HepG2 (cell line): Measurements from ENCODE around the gene NFYB. TPM values are rescaled to one million over a fixed set of nuclear protein-coding genes. Genes with fewer than 3 reads are reported as not detected.
A peak's percentile ranks its signal among the peaks of the same experiment; 100 is the strongest.

Source experiments
- ATF4 ChIP-seq, 2 experiments: fragments of 450-650 bp in 1 of 2; sonication (generic) in 1 of 2; formaldehyde crosslinking; IDR thresholded peaks; 2 replicates each; pipeline versions ENCODE4 v1.5.0 to v1.8.0; 2020 to 2022; ENCODE audit warnings: mild to moderate bottlenecking in 1 of 2, missing genetic modification reagents in 1 of 2
- CTCF ChIP-seq: sonication (generic); formaldehyde crosslinking; IDR thresholded peaks from 2 replicates; pipeline ENCODE4 v1.5.0; 2020; ENCODE audit warnings: mild to moderate bottlenecking, missing genetic modification reagents, moderate library complexity
- DPF2 ChIP-seq: sonication (generic); formaldehyde crosslinking; IDR thresholded peaks from 2 replicates; pipeline ENCODE4 v1.4.0; 2020; ENCODE audit warnings: mild to moderate bottlenecking, low read depth, missing genetic modification reagents, borderline replicate concordance
- NR2F6 ChIP-seq, 2 experiments: IDR thresholded peaks; 2 replicates each; pipeline ENCODE4 v1.6.1; 2016; ENCODE audit warnings: antibody characterized with exemption in 1 of 2, mild to moderate bottlenecking in 1 of 2
- SCMH1 ChIP-seq: sonication (generic); formaldehyde crosslinking; IDR thresholded peaks from 2 replicates; pipeline ENCODE4 v1.9.0; 2021; ENCODE audit warnings: missing genetic modification reagents, mild to moderate bottlenecking, borderline replicate concordance
- SIX4 ChIP-seq: sonication (generic); formaldehyde crosslinking; IDR thresholded peaks from 2 replicates; pipeline ENCODE4 v1.4.0; 2020; ENCODE audit warnings: missing genetic modification reagents
- TAF1 ChIP-seq: sonication (generic); formaldehyde crosslinking; IDR thresholded peaks from 2 replicates; pipeline ENCODE4 v1.4.0; 2020; ENCODE audit warnings: missing genetic modification reagents
- TCF7L2 ChIP-seq: IDR thresholded peaks from 2 replicates; pipeline ENCODE4 v1.6.1; 2011; ENCODE audit warnings: mild to moderate bottlenecking, low read depth, low read length, moderate library complexity
- TFDP1 ChIP-seq: IDR thresholded peaks from 2 replicates; pipeline ENCODE4 v1.6.1; 2016; ENCODE audit warnings: missing compliant biosample characterization, missing genetic modification reagents, borderline replicate concordance
- THAP11 ChIP-seq: IDR thresholded peaks from 2 replicates; pipeline ENCODE4 v1.6.1; 2016; ENCODE audit warnings: missing biosample characterization, missing genetic modification reagents
- USF2 ChIP-seq, 2 experiments: sonication (generic) in 1 of 2; formaldehyde crosslinking in 1 of 2; IDR thresholded peaks; 2 replicates each; pipeline versions ENCODE4 v1.5.1 to v1.6.1; 2011 to 2020; ENCODE audit warnings: borderline replicate concordance in 1 of 2, low read depth in 1 of 2, low read length in 1 of 2, mild to moderate bottlenecking in 1 of 2, missing genetic modification reagents in 1 of 2, moderate library complexity in 1 of 2
- ZNF224 ChIP-seq: sonication (generic); formaldehyde crosslinking; IDR thresholded peaks from 2 replicates; pipeline ENCODE4 v1.5.0; 2020; ENCODE audit warnings: mild to moderate bottlenecking, missing genetic modification reagents
- ZNF33B ChIP-seq: sonication (generic); formaldehyde crosslinking; IDR thresholded peaks from 2 replicates; pipeline ENCODE4 v1.5.1; 2020; ENCODE audit warnings: mild to moderate bottlenecking, missing genetic modification reagents
- ZNF572 ChIP-seq: sonication (generic); formaldehyde crosslinking; IDR thresholded peaks from 2 replicates; pipeline ENCODE4 v1.5.1; 2020; ENCODE audit warnings: mild to moderate bottlenecking, missing genetic modification reagents
- ZNF619 ChIP-seq: sonication (generic); formaldehyde crosslinking; IDR thresholded peaks from 2 replicates; pipeline ENCODE4 v1.4.0; 2020; ENCODE audit warnings: mild to moderate bottlenecking, missing genetic modification reagents
- ZNF646 ChIP-seq: sonication (generic); formaldehyde crosslinking; IDR thresholded peaks from 2 replicates; pipeline ENCODE4 v1.9.0; 2021; ENCODE audit warnings: mild to moderate bottlenecking, missing genetic modification reagents
- ZNF737 ChIP-seq: sonication (generic); formaldehyde crosslinking; IDR thresholded peaks from 2 replicates; pipeline ENCODE4 v1.5.0; 2020; ENCODE audit warnings: missing genetic modification reagents, mild to moderate bottlenecking, borderline replicate concordance
- polyA plus RNA-seq, 8 experiments: library from polyadenylated mRNA; depleted of rRNA in 3 of 8; stranded (reverse) in 7 of 8; unstranded in 1 of 8; fragments of >200 nt; fragmentation: Illumina TruSeq in 4 of 8; extraction: Trizol in 4 of 8; gene quantifications; 2 replicates each; pipeline versions ENCODE4 v1.2.1 to v1.2.3, GENCODE V29; 2011 to 2016; ENCODE audit warnings: low read depth in 4 of 8, missing spikeins in 1 of 8, mixed read lengths in 1 of 8; ENCODE audit not compliant: insufficient read depth in 1 of 8
- total RNA-seq, 5 experiments: library from RNA; depleted of rRNA; stranded (reverse); fragments of >200 nt; fragmentation: Illumina TruSeq; extraction: Trizol; gene quantifications; 2 replicates each; pipeline ENCODE4 v1.2.3, GENCODE V29; 2016; ENCODE audit warnings: low read depth in 1 of 5

Gene NFYB
- total and polyA plus RNA-seq, 2 of the 13 experiments (the other 11 are each of a cell fraction or from before 2014, with no cell fraction given): 18.7 to 36.6 TPM

GRCh38 chr12:104131609-104132008 lies 6.4 kb downstream of the NFYB start (continued):
- TF ChIP-seq ATF4 (CRISPR knock-in tag; IDR thresholded peaks at IDR 0.05): 0 out of 4 replicates have a peak, but pooled peaks of 1 of the 2 experiments have one; percentile 28
- TF ChIP-seq NR2F6 (IDR thresholded peaks at IDR 0.05): 0 out of 2 replicates have a peak, but pooled peaks have one; percentile 22
- TF ChIP-seq NR2F6 (CRISPR knock-in tag; IDR thresholded peaks at IDR 0.05): peak; percentile 72; the same call in 1 of the 2 replicates
- TF ChIP-seq ZNF572 (CRISPR knock-in tag): no peak
- no peak for TF ChIP-seq ZNF619 (CRISPR knock-in tag)
- no peak for TF ChIP-seq ZNF646 (CRISPR knock-in tag)
- TF ChIP-seq USF2 (IDR thresholded peaks at IDR 0.05; ENCODE audit: low read depth, low read length): no peak
- no peak for TF ChIP-seq USF2 (CRISPR knock-in tag; IDR thresholded peaks at IDR 0.05; ENCODE audit: borderline replicate concordance)
- no peak for TF ChIP-seq CTCF (CRISPR knock-in tag)
- TF ChIP-seq ZNF737 (CRISPR knock-in tag): no peak
- no peak for TF ChIP-seq SCMH1 (CRISPR knock-in tag)
- TF ChIP-seq TAF1 (CRISPR knock-in tag): no peak
- TF ChIP-seq SIX4 (CRISPR knock-in tag): peak; percentile 53; the same call in 1 of the 2 replicates
- peak; percentile 75 for TF ChIP-seq DPF2
- TF ChIP-seq ZNF33B (CRISPR knock-in tag): no peak
- no peak for TF ChIP-seq TFDP1 (CRISPR knock-in tag)
- 0 out of 2 replicates have a peak, but pooled peaks have one; percentile 25 for TF ChIP-seq THAP11 (CRISPR knock-in tag)
- no peak for TF ChIP-seq TCF7L2
- no peak for TF ChIP-seq ZNF224 (CRISPR knock-in tag)
